Measurements from ENCODE around the gene CYP24A1. TPM values are rescaled to one million over a fixed set of nuclear protein-coding genes. Genes with fewer than 3 reads are reported as not detected.

Gene CYP24A1
- total and polyA plus RNA-seq, 2 of the 13 experiments (the other 11 are each of a cell fraction or from before 2014, with no cell fraction given) = 9.4 to 32.7 TPM

DNA sequence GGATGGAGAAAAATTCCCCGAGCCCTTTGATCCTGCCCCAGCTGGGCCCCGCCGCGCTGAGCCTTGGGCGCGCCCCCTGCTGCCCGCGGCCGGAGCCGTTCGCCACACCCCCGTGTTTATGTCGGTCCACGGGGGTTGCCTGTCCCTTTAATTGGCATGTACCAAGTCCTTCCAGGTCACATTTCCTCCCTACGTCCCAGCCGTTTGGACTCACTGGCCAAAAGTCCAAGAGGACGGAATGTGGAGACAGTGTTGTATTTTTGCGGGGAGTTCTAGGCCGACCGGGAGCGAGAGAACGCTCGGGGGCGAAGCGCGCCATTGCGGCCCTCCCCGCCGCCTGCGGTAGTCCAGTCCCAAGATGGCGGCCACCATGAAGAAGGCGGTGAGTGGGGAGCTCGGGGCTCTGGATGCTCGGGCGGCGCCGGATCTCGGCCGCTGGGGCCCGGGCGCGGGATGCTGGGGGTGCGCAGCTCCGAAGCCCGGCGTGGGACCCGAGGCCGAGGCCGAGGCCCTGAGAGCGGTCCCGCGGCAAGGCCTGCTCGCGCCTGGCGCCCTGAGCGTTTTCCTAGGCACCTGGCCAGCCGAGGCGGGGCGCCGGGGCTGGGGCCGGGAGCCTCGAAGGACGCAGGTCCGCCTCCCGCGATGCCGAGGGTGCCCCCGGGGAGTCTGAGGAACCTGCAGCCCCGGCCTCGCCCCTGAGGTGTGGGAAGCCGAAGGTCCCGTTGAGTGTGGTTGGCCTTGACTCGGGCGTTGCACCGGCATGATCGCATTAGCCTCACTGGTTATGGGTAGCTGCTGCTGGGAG is 34.2 kb upstream of the CYP24A1 start, which contains the start of gene PFDN4 (continued):
- TF ChIP-seq AKNA (CRISPR knock-in tag; IDR thresholded peaks at IDR 0.05; ENCODE audit: borderline replicate concordance) = peak; percentile 66; the same call in 1 of the 2 replicates
- peak; percentile 45; the same call in 1 of the 2 replicates for TF ChIP-seq ZNF143 (CRISPR knock-in tag; IDR thresholded peaks at IDR 0.05)
- TF ChIP-seq DMTF1 (CRISPR knock-in tag; IDR thresholded peaks at IDR 0.05) = no peak
- no peak; the same call in 1 of the 2 replicates for TF ChIP-seq SP4 (CRISPR knock-in tag; IDR thresholded peaks at IDR 0.05)
- TF ChIP-seq TBP (CRISPR knock-in tag; IDR thresholded peaks at IDR 0.05) = peak; percentile 89
- TF ChIP-seq KDM4B (CRISPR knock-in tag; IDR thresholded peaks at IDR 0.05) = peak; percentile 74; the same call in 1 of the 2 replicates
- no peak for TF ChIP-seq ZFYVE20 (CRISPR knock-in tag; IDR thresholded peaks at IDR 0.05; ENCODE audit: borderline replicate concordance, low read depth)
- peak; percentile 88 for TF ChIP-seq THYN1 (CRISPR knock-in tag; IDR thresholded peaks at IDR 0.05; ENCODE audit: borderline replicate concordance, low read depth)
- TF ChIP-seq FOXP1 (IDR thresholded peaks at IDR 0.05) = no peak
- TF ChIP-seq FOXP1 (CRISPR knock-in tag; IDR thresholded peaks at IDR 0.05) = peak; percentile 74
- TF ChIP-seq CENPT (CRISPR knock-in tag; IDR thresholded peaks at IDR 0.05; ENCODE audit: low read depth) = peak; percentile 36; the same call in 1 of the 2 replicates
- TF ChIP-seq THAP8 (CRISPR knock-in tag; IDR thresholded peaks at IDR 0.05; ENCODE audit: borderline replicate concordance) = 0 out of 2 replicates have a peak, but pooled peaks have one; percentile 79
- peak; percentile 99 for TF ChIP-seq KLF9 (CRISPR knock-in tag; IDR thresholded peaks at IDR 0.05; ENCODE audit: low read depth)
- TF ChIP-seq ZKSCAN8 (CRISPR knock-in tag; IDR thresholded peaks at IDR 0.05; ENCODE audit: borderline replicate concordance) = peak; percentile 83; the same call in 1 of the 2 replicates
- no peak for TF ChIP-seq ZNF18 (CRISPR knock-in tag; IDR thresholded peaks at IDR 0.05; ENCODE audit: insufficient replicate concordance)
- TF ChIP-seq HNRNPH1 (optimal IDR thresholded peaks at IDR 0.05; ENCODE audit: low read depth, low read length) = peak; percentile 36
- peak; percentile 26; the same call in 1 of the 2 replicates for TF ChIP-seq ZNF468 (CRISPR knock-in tag; IDR thresholded peaks at IDR 0.05)
- TF ChIP-seq ZNF382 (CRISPR knock-in tag; IDR thresholded peaks at IDR 0.05; ENCODE audit: borderline replicate concordance) = no peak
